GM18526 (cell line): ENCODE results near the gene PINLYP.

Experiments used
- POLR2A ChIP-seq: IDR thresholded peaks from 3 replicates; pipeline ENCODE4 v1.6.1; 2011; ENCODE audit not compliant: insufficient read length; ENCODE audit errors: extremely low read depth

PINLYP gene

GRCh38 chr19:43544077-43544476 is 31.5 kb upstream of the PINLYP start:
- no peak for TF ChIP-seq POLR2A

GRCh38 chr19:43545276-43545675 is 30.3 kb upstream of the PINLYP start:
- no peak for TF ChIP-seq POLR2A

- no peak for TF ChIP-seq POLR2A
Observed at GRCh38 chr19:43545981-43546380, 29.6 kb upstream of the PINLYP start.

- no peak for TF ChIP-seq POLR2A
Observed at GRCh38 chr19:43546581-43546980, 29.0 kb upstream of the PINLYP start.

- no peak for TF ChIP-seq POLR2A
Observed at GRCh38 chr19:43548706-43549105, 26.9 kb upstream of the PINLYP start.

GRCh38 chr19:43551399-43552197 is 24.0 kb upstream of the PINLYP start:
- no peak for TF ChIP-seq POLR2A

- TF ChIP-seq POLR2A, result no peak
Observed at GRCh38 chr19:43552198-43552450, 23.5 kb upstream of the PINLYP start.

GRCh38 chr19:43552616-43553015 is 23.0 kb upstream of the PINLYP start:
- TF ChIP-seq POLR2A, result no peak

- TF ChIP-seq POLR2A, result no peak
Observed at GRCh38 chr19:43553656-43554055, 21.9 kb upstream of the PINLYP start.

- no peak for TF ChIP-seq POLR2A
Observed at GRCh38 chr19:43554317-43554895, 21.2 kb upstream of the PINLYP start.

- TF ChIP-seq POLR2A, result no peak
Observed at GRCh38 chr19:43555185-43555770, 20.3 kb upstream of the PINLYP start.

- no peak for TF ChIP-seq POLR2A
Observed at GRCh38 chr19:43560687-43561086, 14.9 kb upstream of the PINLYP start.

GRCh38 chr19:43561139-43561970 is 14.2 kb upstream of the PINLYP start:
- TF ChIP-seq POLR2A, result no peak

- no peak for TF ChIP-seq POLR2A
Observed at GRCh38 chr19:43562226-43562697, 13.3 kb upstream of the PINLYP start.

- no peak for TF ChIP-seq POLR2A
Observed at GRCh38 chr19:43562698-43563241, 12.8 kb upstream of the PINLYP start.

GRCh38 chr19:43563816-43564457 is 11.7 kb upstream of the PINLYP start:
- no peak for TF ChIP-seq POLR2A

GRCh38 chr19:43564800-43565199 is 10.8 kb upstream of the PINLYP start:
- TF ChIP-seq POLR2A, result no peak
